Thoracic aorta (tissue), 2 donors: ENCODE data around the gene TPRN. TPM values are rescaled to one million over a fixed set of nuclear protein-coding genes. Genes with fewer than 3 reads are reported as not detected.

Source experiments
- ATAC-seq: fragments of 150-250 bp; one replicate; pipeline ENCODE4 v1.8.0; 2017; ENCODE audit warnings: low read depth; ENCODE audit not compliant: insufficient number of reproducible peaks, low FRiP score
- DNase-seq: peaks from one replicate; pipeline ENCODE4 v3.0.0-alpha.2; 2020; ENCODE audit warnings: low spot score
- H3K27ac ChIP-seq, 2 donors: fragments of 200-600 bp; sonication (generic); 1 replicate in 1 of 2; 2 replicates in 1 of 2; pipeline ENCODE4 v1.5.1; 2016; ENCODE audit warnings: mild to moderate bottlenecking in 2 of 2, moderate library complexity in 2 of 2
- H3K27me3 ChIP-seq: fragments of 200-600 bp; sonication (generic); replicated peaks from 2 replicates; pipeline ENCODE4 v1.6.0; 2016; ENCODE audit warnings: mild to moderate bottlenecking; ENCODE audit not compliant: insufficient read depth
- H3K36me3 ChIP-seq: fragments of 200-600 bp; sonication (generic); one replicate; pipeline ENCODE4 v1.5.1; 2016
- H3K4me1 ChIP-seq, 2 donors: fragments of 200-600 bp; sonication (generic); 1 replicate in 1 of 2; 2 replicates in 1 of 2; pipeline versions ENCODE4 v1.5.1 to v1.6.0; 2016; ENCODE audit warnings: low read depth in 2 of 2, mild to moderate bottlenecking in 1 of 2; ENCODE audit not compliant: control insufficient read depth in 1 of 2
- H3K4me3 ChIP-seq: fragments of 200-600 bp; sonication (generic); 2 replicates; pipeline ENCODE4 v1.5.1; 2016; ENCODE audit warnings: mild to moderate bottlenecking
- H3K9me3 ChIP-seq: fragments of 200-600 bp; sonication (generic); 2 replicates; pipeline ENCODE4 v1.5.1; 2016
- total RNA-seq, 2 donors: library from RNA; depleted of rRNA; stranded (reverse); fragments of >200 nt; gene quantifications; one replicate each; pipeline versions ENCODE4 v1.1.0 to v1.2.3, GENCODE V29; 2016
- TF ChIP-seq, protein P1 (sequence below): fragments of 200-600 bp; sonication (generic); IDR thresholded peaks from one replicate; pipeline ENCODE4 v1.5.1; 2019; ENCODE audit warnings: antibody characterized with exemption

Gene TPRN
- total RNA-seq, 2 donors from 2014 or later: 4.7 to 5.6 TPM

DNA sequence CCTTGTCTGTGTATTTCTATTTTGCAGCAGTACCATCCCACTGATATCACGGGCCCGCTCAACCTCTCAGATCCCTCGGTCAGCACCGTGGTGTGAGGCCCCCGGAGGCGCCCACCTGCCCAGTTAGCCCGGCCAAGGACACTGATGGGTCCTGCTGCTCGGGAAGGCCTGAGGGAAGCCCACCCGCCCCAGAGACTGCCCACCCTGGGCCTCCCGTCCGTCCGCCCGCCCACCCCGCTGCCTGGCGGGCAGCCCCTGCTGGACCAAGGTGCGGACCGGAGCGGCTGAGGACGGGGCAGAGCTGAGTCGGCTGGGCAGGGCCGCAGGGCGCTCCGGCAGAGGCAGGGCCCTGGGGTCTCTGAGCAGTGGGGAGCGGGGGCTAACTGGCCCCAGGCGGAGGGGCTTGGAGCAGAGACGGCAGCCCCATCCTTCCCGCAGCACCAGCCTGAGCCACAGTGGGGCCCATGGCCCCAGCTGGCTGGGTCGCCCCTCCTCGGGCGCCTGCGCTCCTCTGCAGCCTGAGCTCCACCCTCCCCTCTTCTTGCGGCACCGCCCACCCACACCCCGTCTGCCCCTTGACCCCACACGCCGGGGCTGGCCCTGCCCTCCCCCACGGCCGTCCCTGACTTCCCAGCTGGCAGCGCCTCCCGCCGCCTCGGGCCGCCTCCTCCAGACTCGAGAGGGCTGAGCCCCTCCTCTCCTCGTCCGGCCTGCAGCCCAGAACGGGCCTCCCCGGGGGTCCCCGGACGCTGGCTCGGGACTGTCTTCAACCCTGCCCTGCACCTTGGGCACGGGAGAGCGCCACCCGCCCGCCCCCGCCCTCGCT, 32.6 kb downstream of the TPRN start:
- Histone ChIP-seq H3K4me3 (peak overlapping the region; percentile 60), H3K9me3 (no peaks in the 10 kb centered on the region), H3K27ac (no peak overlapping the region), H3K27me3 (peaks cover 22% of the 10 kb centered on the region), H3K4me1 (peaks cover 7 to 28% of the 10 kb centered on the region in 2 donors), H3K36me3 (no peaks in the 10 kb centered on the region)
- TF ChIP-seq, protein P1, sequence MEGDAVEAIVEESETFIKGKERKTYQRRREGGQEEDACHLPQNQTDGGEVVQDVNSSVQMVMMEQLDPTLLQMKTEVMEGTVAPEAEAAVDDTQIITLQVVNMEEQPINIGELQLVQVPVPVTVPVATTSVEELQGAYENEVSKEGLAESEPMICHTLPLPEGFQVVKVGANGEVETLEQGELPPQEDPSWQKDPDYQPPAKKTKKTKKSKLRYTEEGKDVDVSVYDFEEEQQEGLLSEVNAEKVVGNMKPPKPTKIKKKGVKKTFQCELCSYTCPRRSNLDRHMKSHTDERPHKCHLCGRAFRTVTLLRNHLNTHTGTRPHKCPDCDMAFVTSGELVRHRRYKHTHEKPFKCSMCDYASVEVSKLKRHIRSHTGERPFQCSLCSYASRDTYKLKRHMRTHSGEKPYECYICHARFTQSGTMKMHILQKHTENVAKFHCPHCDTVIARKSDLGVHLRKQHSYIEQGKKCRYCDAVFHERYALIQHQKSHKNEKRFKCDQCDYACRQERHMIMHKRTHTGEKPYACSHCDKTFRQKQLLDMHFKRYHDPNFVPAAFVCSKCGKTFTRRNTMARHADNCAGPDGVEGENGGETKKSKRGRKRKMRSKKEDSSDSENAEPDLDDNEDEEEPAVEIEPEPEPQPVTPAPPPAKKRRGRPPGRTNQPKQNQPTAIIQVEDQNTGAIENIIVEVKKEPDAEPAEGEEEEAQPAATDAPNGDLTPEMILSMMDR: no peak
- ATAC-seq (no peak), DNase-seq (no peak)

DNA sequence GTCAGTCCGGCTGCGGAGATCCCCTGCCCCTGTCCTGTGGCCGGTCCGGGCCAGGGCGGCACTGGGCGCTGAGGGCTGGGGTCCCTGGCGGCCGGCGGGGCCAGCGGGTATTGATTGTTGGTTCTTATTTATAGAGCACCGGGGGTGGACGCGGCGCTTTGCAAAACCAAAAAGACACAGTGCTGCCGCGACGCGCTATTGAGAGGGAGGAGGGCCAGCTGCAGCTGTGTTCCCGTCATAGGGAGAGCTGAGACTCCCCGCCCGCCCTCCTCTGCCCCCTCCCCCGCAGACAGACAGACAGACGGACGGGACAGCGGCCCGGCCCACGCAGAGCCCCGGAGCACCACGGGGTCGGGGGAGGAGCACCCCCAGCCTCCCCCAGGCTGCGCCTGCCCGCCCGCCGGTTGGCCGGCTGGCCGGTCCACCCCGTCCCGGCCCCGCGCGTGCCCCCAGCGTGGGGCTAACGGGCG, 33.2 kb downstream of the TPRN start:
- Histone ChIP-seq H3K27ac (no peak overlapping the region), H3K4me3 (no peak overlapping the region), H3K27me3 (peaks cover 24% of the 10 kb centered on the region), H3K4me1 (peaks cover 13 to 34% of the 10 kb centered on the region in 2 donors), H3K36me3 (no peaks in the 10 kb centered on the region), H3K9me3 (no peaks in the 10 kb centered on the region)
- TF ChIP-seq, protein P1: no peak
- DNase-seq: no peak
- ATAC-seq: no peak

DNA sequence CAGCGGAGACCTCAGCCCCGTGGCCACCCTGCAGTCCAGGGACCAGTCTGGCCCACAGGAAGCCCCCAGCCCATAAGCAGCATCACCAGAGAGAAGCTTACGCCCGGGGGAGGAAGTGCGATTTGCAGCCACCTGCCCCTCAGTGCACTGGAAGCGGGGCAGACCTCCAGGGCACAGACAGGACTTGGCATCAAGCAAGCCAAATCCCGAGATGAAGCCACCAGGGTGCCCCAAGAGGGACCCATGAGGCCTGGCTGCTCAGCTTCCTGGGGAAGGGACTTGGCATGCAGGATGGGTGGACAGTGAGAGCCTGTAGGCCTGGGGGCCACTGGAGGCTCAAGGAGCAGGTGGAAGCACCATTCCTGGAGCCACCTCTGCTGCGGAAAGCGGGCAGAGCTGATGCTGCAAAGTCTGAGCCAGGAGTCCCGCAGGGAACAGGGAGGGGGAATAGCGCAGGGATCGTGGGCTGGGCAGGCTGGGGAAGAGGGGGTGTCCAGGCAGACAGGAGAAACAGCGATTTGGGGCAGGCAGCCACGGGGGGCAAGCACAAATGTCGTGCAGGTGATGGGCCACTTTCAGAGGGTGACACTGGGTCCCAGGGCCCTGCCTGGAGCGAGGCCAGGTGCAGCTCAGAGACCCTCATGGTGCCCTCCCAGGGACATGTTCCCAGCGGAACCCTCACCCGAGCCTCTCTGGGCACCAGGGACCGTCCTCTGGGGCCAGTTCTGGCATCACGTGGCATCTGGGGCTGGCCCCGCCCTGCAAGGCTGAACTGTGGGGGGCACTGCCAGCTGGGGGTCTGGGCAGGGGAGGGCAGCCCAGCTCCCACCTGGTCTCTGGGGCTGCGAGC, 33.9 kb downstream of the TPRN start:
- DNase-seq (no peak), ATAC-seq (no peak)
- TF ChIP-seq, protein P1: no peak
- H3K4me3 ChIP-seq: no peak overlapping the region
- H3K9me3 ChIP-seq: no peaks in the 10 kb centered on the region
- no peaks in the 10 kb centered on the region for H3K36me3 ChIP-seq
- peaks cover 27% of the 10 kb centered on the region for H3K27me3 ChIP-seq
- H3K27ac ChIP-seq: no peak overlapping the region
- peaks cover 13 to 36% of the 10 kb centered on the region in 2 donors for H3K4me1 ChIP-seq

DNA sequence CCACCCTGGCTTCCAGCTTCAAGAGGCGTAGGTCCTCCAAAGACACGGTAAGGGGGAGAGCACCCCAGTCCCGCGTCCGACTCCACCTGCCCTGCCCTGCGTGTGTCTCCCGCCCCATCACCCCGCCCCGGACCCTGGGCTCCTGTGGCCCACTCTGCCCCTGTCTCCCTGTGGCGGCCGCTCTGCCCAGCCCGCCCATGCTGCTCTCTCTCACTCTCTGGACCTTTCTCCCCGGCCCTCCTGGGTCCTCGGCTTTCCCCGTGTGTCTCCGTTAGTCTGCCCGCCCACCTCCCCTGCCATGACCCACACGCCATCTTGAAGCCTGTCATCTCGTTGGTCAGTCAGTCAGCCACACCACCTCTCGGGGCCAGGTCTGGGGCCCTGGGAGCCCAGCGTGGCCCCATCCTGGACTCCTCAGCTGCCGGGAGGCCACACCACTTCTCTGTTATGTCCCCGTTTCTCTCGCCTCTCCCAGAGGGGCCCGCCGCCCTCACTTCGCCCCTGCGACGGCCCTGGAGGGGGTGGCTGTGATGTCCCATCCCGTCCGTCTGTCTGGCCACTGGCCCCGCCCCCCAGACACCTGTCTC, 35.2 kb downstream of the TPRN start:
- DNase-seq (no peak), ATAC-seq (no peak)
- TF ChIP-seq, protein P1: no peak
- Histone ChIP-seq H3K27ac (no peak overlapping the region), H3K9me3 (no peaks in the 10 kb centered on the region), H3K4me1 (peaks cover 13 to 36% of the 10 kb centered on the region in 2 donors), H3K4me3 (no peak overlapping the region), H3K27me3 (peaks cover 30% of the 10 kb centered on the region), H3K36me3 (no peaks in the 10 kb centered on the region)
